H1 (cell line): ENCODE results near the gene DENND1A. TPM values are rescaled to one million over a fixed set of nuclear protein-coding genes. Genes with fewer than 3 reads are reported as not detected.

Source experiments
- CTCF ChIA-PET: fragments of 300-600 bp; sonication (Branson Sonifier 250); formaldehyde crosslinking; loops from one replicate; lab custom pipeline; 2021; ENCODE audit not compliant: partially characterized antibody; lab: Charles Lee
- POLR2A ChIA-PET: fragments of 300-600 bp; sonication (Branson Sonifier 250); formaldehyde crosslinking; loops from one replicate; lab custom pipeline; 2021; ENCODE audit warnings: inconsistent platforms; ENCODE audit not compliant: partially characterized antibody; lab: Charles Lee
- DNase-seq, 2 experiments: peaks; one replicate each; pipeline versions ENCODE4 v3.0.0 to v3.0.0-alpha.2; 2010 to 2022; ENCODE audit warnings: low spot score in 2 of 2, low read depth in 1 of 2, mixed read lengths in 1 of 2
- FAIRE-seq: peaks from 2 replicates; lab custom pipeline; 2011; peaks lifted over from hg19 to GRCh38; lab: Jason Lieb, UNC
- H2AFZ ChIP-seq: 2 replicates; pipeline ENCODE4 v1.8.1; 2012; ENCODE audit warnings: low read length, inconsistent platforms
- H2AK5ac ChIP-seq: 2 replicates; pipeline ENCODE4 v1.6.1; 2013; ENCODE audit warnings: low read depth, low read length
- H2BK120ac ChIP-seq: replicated peaks from 2 replicates; pipeline ENCODE3; 2013; ENCODE audit warnings: low read depth, low read length, inconsistent platforms
- H2BK12ac ChIP-seq: 2 replicates; pipeline ENCODE4 v1.6.1; 2013; ENCODE audit warnings: low read depth, low read length
- H2BK15ac ChIP-seq: 2 replicates; pipeline ENCODE4 v1.6.1; 2013; ENCODE audit warnings: low read length
- H2BK20ac ChIP-seq: 2 replicates; pipeline ENCODE4 v1.6.1; 2013; ENCODE audit warnings: low read length
- H2BK5ac ChIP-seq: 2 replicates; pipeline ENCODE4 v1.6.1; 2013; ENCODE audit warnings: low read depth, low read length
- H3K14ac ChIP-seq: 2 replicates; pipeline ENCODE4 v1.6.1; 2013; ENCODE audit warnings: inconsistent platforms; ENCODE audit not compliant: insufficient read length
- H3K18ac ChIP-seq: 2 replicates; pipeline ENCODE4 v1.6.1; 2013; ENCODE audit warnings: low read length; ENCODE audit errors: extremely low read depth
- H3K23ac ChIP-seq: 2 replicates; pipeline ENCODE4 v1.6.1; 2013; ENCODE audit warnings: inconsistent platforms; ENCODE audit not compliant: insufficient read length
- H3K23me2 ChIP-seq: 2 replicates; pipeline ENCODE4 v1.6.1; 2013; ENCODE audit warnings: low read depth, low read length
- H3K27ac ChIP-seq: 2 replicates; pipeline ENCODE4 v1.6.1; 2011; ENCODE audit warnings: low read depth, low read length, inconsistent platforms
- H3K27me3 ChIP-seq, 4 experiments: replicated peaks in 1 of 4; 1 replicate in 1 of 4; 2 replicates in 3 of 4; pipeline versions ENCODE4 v1.6.1 to v1.8.1; 2011 to 2013; ENCODE audit warnings: low read length in 3 of 4, mild to moderate bottlenecking in 3 of 4, inconsistent platforms in 2 of 4, mixed read lengths in 2 of 4, moderate library complexity in 1 of 4; ENCODE audit not compliant: control insufficient read depth in 3 of 4, insufficient read depth in 3 of 4; ENCODE audit errors: extremely low read depth in 1 of 4
- H3K36me3 ChIP-seq, 4 experiments: 2 replicates each; pipeline versions ENCODE4 v1.6.1 to v1.8.1; 2011 to 2013; ENCODE audit warnings: mild to moderate bottlenecking in 4 of 4, low read length in 3 of 4, moderate library complexity in 2 of 4, control low read depth in 1 of 4, inconsistent platforms in 1 of 4; ENCODE audit not compliant: insufficient read depth in 4 of 4, control insufficient read depth in 2 of 4
- H3K4ac ChIP-seq: replicated peaks from 2 replicates; pipeline ENCODE3; 2013; ENCODE audit warnings: low read length, low read depth, mixed read lengths, inconsistent platforms; ENCODE audit not compliant: insufficient read length
- H3K4me1 ChIP-seq, 4 experiments: replicated peaks in 1 of 4; 1 replicate in 1 of 4; 2 replicates in 3 of 4; pipeline versions ENCODE4 v1.6.1 to v1.8.1; 2011 to 2013; ENCODE audit warnings: low read length in 3 of 4, inconsistent platforms in 2 of 4, mixed read lengths in 1 of 4; ENCODE audit not compliant: insufficient read depth in 4 of 4, control insufficient read depth in 3 of 4
- H3K4me2 ChIP-seq, 2 experiments: 2 replicates each; pipeline versions ENCODE4 v1.6.1 to v1.8.1; 2011 to 2013; ENCODE audit warnings: low read depth in 2 of 2, low read length in 2 of 2, control low read depth in 1 of 2, inconsistent platforms in 1 of 2, mild to moderate bottlenecking in 1 of 2; ENCODE audit not compliant: insufficient read depth in 1 of 2
- H3K4me3 ChIP-seq, 4 experiments: fragments of 200-600, 300-600 bp in 1 of 4; sonication (generic), shearing (Covaris generic), sonication (Bioruptor Twin) in 1 of 4; 2 replicates each; pipeline versions ENCODE4 v1.5.1 to v1.8.1; 2011 to 2016; ENCODE audit warnings: low read length in 4 of 4, low read depth in 3 of 4, control low read depth in 2 of 4, inconsistent platforms in 2 of 4, mild to moderate bottlenecking in 2 of 4, mixed read lengths in 1 of 4, moderate library complexity in 1 of 4; ENCODE audit not compliant: insufficient read depth in 2 of 4; ENCODE audit errors: extremely low read depth in 1 of 4
- H3K56ac ChIP-seq: replicated peaks from 2 replicates; pipeline ENCODE3; 2013; ENCODE audit warnings: low read depth, mild to moderate bottlenecking, mixed read lengths, low read length, inconsistent platforms; ENCODE audit not compliant: insufficient read length
- H3K79me1 ChIP-seq: 2 replicates; pipeline ENCODE4 v1.6.1; 2013; ENCODE audit warnings: low read depth, low read length, control low read depth
- H3K79me2 ChIP-seq, 2 experiments: 2 replicates each; pipeline versions ENCODE4 v1.6.1 to v1.8.1; 2012 to 2013; ENCODE audit warnings: low read length in 2 of 2, mild to moderate bottlenecking in 2 of 2, inconsistent platforms in 1 of 2; ENCODE audit not compliant: insufficient read depth in 2 of 2, control insufficient read depth in 1 of 2
- H3K9ac ChIP-seq, 4 experiments: replicated peaks in 1 of 4; 1 replicate in 1 of 4; 2 replicates in 3 of 4; pipeline versions ENCODE4 v1.6.1 to v1.8.1; 2011 to 2013; ENCODE audit warnings: low read depth in 3 of 4, low read length in 3 of 4, control low read depth in 2 of 4, mild to moderate bottlenecking in 2 of 4, moderate library complexity in 2 of 4, inconsistent platforms in 1 of 4; ENCODE audit errors: extremely low read depth in 1 of 4
- H3K9me3 ChIP-seq, 2 experiments: 2 replicates each; pipeline versions ENCODE4 v1.6.1 to v1.8.1; 2012 to 2013; ENCODE audit warnings: mild to moderate bottlenecking in 2 of 2, moderate library complexity in 2 of 2, control low read depth in 1 of 2, inconsistent platforms in 1 of 2, low read depth in 1 of 2, low read length in 1 of 2, mixed read lengths in 1 of 2; ENCODE audit not compliant: insufficient read depth in 2 of 2
- H4K20me1 ChIP-seq, 2 experiments: replicated peaks in 1 of 2; 2 replicates each; pipeline versions ENCODE3 to v1.8.1; 2011 to 2013; ENCODE audit warnings: inconsistent platforms in 2 of 2, low read length in 2 of 2, mild to moderate bottlenecking in 1 of 2; ENCODE audit not compliant: insufficient read depth in 2 of 2, control insufficient read depth in 1 of 2
- H4K5ac ChIP-seq: 2 replicates; pipeline ENCODE4 v1.6.1; 2013; ENCODE audit warnings: low read length, low read depth, mixed read lengths, inconsistent platforms; ENCODE audit not compliant: insufficient read length
- H4K8ac ChIP-seq: 2 replicates; pipeline ENCODE4 v1.8.0; 2013; ENCODE audit warnings: mild to moderate bottlenecking, moderate library complexity, low read length, inconsistent platforms; ENCODE audit not compliant: insufficient read depth; ENCODE audit errors: extremely low read depth
- H4K91ac ChIP-seq: replicated peaks from 2 replicates; pipeline ENCODE3; 2013; ENCODE audit warnings: low read length, mixed read lengths, inconsistent platforms; ENCODE audit not compliant: insufficient read length
- PHF8 ChIP-seq: fragments of 200-600 bp; sonication (generic); conservative IDR thresholded peaks from 2 replicates; pipeline ENCODE4 v1.7.1; 2012; ENCODE audit warnings: low read depth, mild to moderate bottlenecking, inconsistent platforms, low read length, moderate library complexity
- RBBP5 ChIP-seq: IDR thresholded peaks from 2 replicates; pipeline ENCODE4 v1.7.1; 2012; ENCODE audit warnings: low read depth, mild to moderate bottlenecking, inconsistent platforms, low read length, moderate library complexity, borderline replicate concordance
- WGBS, 2 experiments: shearing (Covaris generic) in 1 of 2; methylation state at CpG; one replicate each; pipeline versions ENCODE4 v1.1.6 to v1.1.7; 2013 to 2015; ENCODE audit warnings: low lambda C conversion rate in 2 of 2, mixed read lengths in 2 of 2, inconsistent platforms in 1 of 2, low coverage in 1 of 2, missing lambda C conversion rate in 1 of 2; ENCODE audit not compliant: insufficient replicate concordance in 2 of 2, insufficient coverage in 1 of 2, insufficient read length in 1 of 2; ENCODE audit errors: extremely low coverage in 1 of 2, missing lambda C conversion rate in 1 of 2; 5-methylcytosine and 5-hydroxymethylcytosine counted together
- polyA plus RNA-seq, 7 experiments: library from polyadenylated mRNA; depleted of rRNA in 3 of 7; stranded (reverse) in 5 of 7; unstranded in 2 of 7; fragments of >200 nt in 5 of 7; fragments of 200-250 nt in 2 of 7; gene quantifications; 1 replicate in 5 of 7; 2 replicates in 1 of 7; 4 replicates in 1 of 7; pipeline versions ENCODE4 v1.2.1 to v1.2.3, GENCODE V29; 2011 to 2013; ENCODE audit warnings: missing spikeins in 2 of 7, mixed read lengths in 2 of 7
- total RNA-seq: library from RNA; stranded (reverse); fragmentation: NEBNext Ultra II Directional; extraction: Animal tissue kit (Norgen Biotek cat#: 25700); gene quantifications from 2 replicates; pipeline ENCODE4 v1.2.1, GENCODE V29; 2021

Gene DENND1A
- total and polyA plus RNA-seq, 2 of the 8 experiments (the other 6 are each of a cell fraction or from before 2014, with no cell fraction given), result 24.1 to 26.4 TPM

DNA sequence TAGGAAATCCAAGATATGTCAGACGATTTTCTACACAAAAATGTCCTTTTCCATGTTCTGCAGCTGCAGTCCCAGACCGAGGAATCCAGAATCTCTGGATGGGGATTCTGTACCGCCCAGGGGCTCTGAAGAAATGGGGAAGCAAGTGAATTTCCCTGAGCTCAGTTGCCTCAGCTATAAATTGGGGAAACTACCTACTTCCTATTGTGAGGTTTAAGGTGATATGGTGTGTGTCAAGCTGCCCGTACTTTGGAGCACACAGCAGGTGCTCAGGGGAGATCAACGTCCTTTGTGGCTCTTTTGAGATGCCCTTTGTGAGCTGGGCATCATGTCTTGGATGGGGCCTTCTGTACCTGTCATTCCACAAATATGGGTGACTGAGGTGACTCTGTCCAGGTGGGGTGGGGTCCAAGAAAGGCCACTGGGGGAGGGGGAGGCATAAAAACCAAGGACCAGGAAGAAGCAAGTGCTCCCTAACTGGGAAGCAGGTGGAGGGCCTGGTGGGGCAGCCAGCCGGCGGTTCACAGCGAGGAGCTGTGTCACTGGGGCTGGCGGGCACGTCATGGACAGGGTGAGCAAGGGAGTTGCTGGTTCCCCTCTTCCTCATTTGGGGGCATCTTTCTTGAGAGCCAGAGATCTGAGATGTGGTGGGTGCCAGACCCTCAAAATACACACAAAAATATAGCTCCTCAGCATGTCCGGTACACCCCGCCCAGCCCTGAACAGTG is 457.9 kb downstream of the DENND1A start:
- Histone ChIP-seq H2BK5ac (no peak overlapping the region), H2BK120ac (no peak overlapping the region)
- CTCF ChIA-PET, result interaction anchor here (0.6 to 1.5 kb wide), 11 partner anchors 8 to 794 kb away, joined by 3 to 5 read pairs (median 3); no protein-coding TSS in a partner anchor
- POLR2A ChIA-PET, result interaction anchor here (0.8 to 1.8 kb wide), 3 partner anchors 8 to 17 kb away, joined by 3 to 4 read pairs (median 3); no protein-coding TSS in a partner anchor
- TF ChIP-seq RBBP5, result no peak
- no peak for TF ChIP-seq PHF8
- TF ChIP-seq, all 59 proteins: peak for 0
- H3K27ac ChIP-seq, result no peak overlapping the region
- no peaks in the 10 kb centered on the region for H4K20me1 ChIP-seq
- H3K79me1 ChIP-seq, result no peaks in the 10 kb centered on the region
- no peak overlapping the region for H4K5ac ChIP-seq
- H3K9ac ChIP-seq, result no peak overlapping the region
- no peak overlapping the region for H3K18ac ChIP-seq
- no peak overlapping the region for H3K56ac ChIP-seq
- H3K27me3 ChIP-seq, result no peaks in the 10 kb centered on the region
- H3K4me1 ChIP-seq, result peaks cover 0 to 4% (median 1%) of the 10 kb centered on the region in 4 experiments; a peak in 3 of 7 replicates
- H3K36me3 ChIP-seq, result no peaks in the 10 kb centered on the region
- H2BK12ac ChIP-seq, result no peak overlapping the region
- H3K79me2 ChIP-seq, result no peaks in the 10 kb centered on the region
- H3K4me2 ChIP-seq, result no peak overlapping the region
- H3K23ac ChIP-seq, result no peak overlapping the region
- no peak overlapping the region for H2AFZ ChIP-seq
- H4K8ac ChIP-seq, result no peak overlapping the region
- H2AK5ac ChIP-seq, result no peak overlapping the region
- H3K9me3 ChIP-seq, result no peaks in the 10 kb centered on the region
- no peak for DNase-seq
- no peak overlapping the region for H2BK15ac ChIP-seq
- no peak overlapping the region for H3K4ac ChIP-seq
- H3K4me3 ChIP-seq, result no peak overlapping the region
- WGBS, 2 experiments, result 91% methylated on average over 12 of the region's 12 CpGs; no CpG with 5 or more reads in 1 of the 2 experiments
- no peak overlapping the region for H2BK20ac ChIP-seq
- H3K23me2 ChIP-seq, result no peaks in the 10 kb centered on the region
- FAIRE-seq, result no peak
- H4K91ac ChIP-seq, result no peak overlapping the region
- H3K14ac ChIP-seq, result no peak overlapping the region
